ENCODE results near the gene LPO. TPM values are rescaled to one million over a fixed set of nuclear protein-coding genes. Genes with fewer than 3 reads are reported as not detected.

Gene LPO
- total and polyA plus RNA-seq, 2 donors from 2014 or later = not detected

GRCh38 chr17:58307468-58308172, 69.2 kb downstream of the LPO start:
- DNase-seq = peak in 1 of 5 donors; percentile 34
- Histone ChIP-seq H3K9me3 (ENCODE audit: control insufficient read depth in 2 of 3, insufficient read depth in 1 of 3, low read length in 3 of 3) (no peaks in the 10 kb centered on the region), H3K36me3 (ENCODE audit: control insufficient read depth in 2 of 3, insufficient read depth in 3 of 3, low read length in 3 of 3) (peaks cover 0 to 2% (median 0%) of the 10 kb centered on the region in 3 donors), H3K9ac (ENCODE audit: low read length in 3 of 3) (no peak overlapping the region), H3K27ac (ENCODE audit: low read depth in 2 of 2, low read length in 2 of 2) (no peak overlapping the region), H3K4me1 (ENCODE audit: control insufficient read depth in 2 of 3, insufficient read depth in 2 of 3, low read depth in 1 of 3, low read length in 3 of 3) (no peaks in the 10 kb centered on the region), H3K4me3 (ENCODE audit: low read length in 3 of 3) (no peak overlapping the region), H3K27me3 (ENCODE audit: control insufficient read depth, insufficient read depth, low read length) (no peaks in the 10 kb centered on the region)
- TF ChIP-seq CTCF (IDR thresholded peaks at IDR 0.05; ENCODE audit: borderline replicate concordance, extremely low read depth, insufficient read depth) = no peak
- intact Hi-C loops (cut with DNase I) = loop anchor here (10.0 kb wide), 1 partner anchor 137 kb away; no protein-coding TSS in a partner anchor
- no peak for FAIRE-seq

- intact Hi-C loops (cut with DNase I) = loop anchor here (10.0 kb wide), 1 partner anchor 136 kb away; no protein-coding TSS in a partner anchor
- H3K4me1 ChIP-seq (ENCODE audit: control insufficient read depth in 2 of 3, insufficient read depth in 2 of 3, low read depth in 1 of 3, low read length in 3 of 3) = no peaks in the 10 kb centered on the region
- H3K4me3 ChIP-seq (ENCODE audit: low read length in 3 of 3) = no peak overlapping the region
- DNase-seq (peak in 3 of 5 donors; percentile 16 to 72 (median 42)), FAIRE-seq (no peak)
- H3K36me3 ChIP-seq (ENCODE audit: control insufficient read depth in 2 of 3, insufficient read depth in 3 of 3, low read length in 3 of 3) = peaks cover 0 to 2% (median 0%) of the 10 kb centered on the region in 3 donors
- H3K27ac ChIP-seq (ENCODE audit: low read depth in 2 of 2, low read length in 2 of 2) = no peak overlapping the region
- no peaks in the 10 kb centered on the region for H3K9me3 ChIP-seq (ENCODE audit: control insufficient read depth in 2 of 3, insufficient read depth in 1 of 3, low read length in 3 of 3)
- no peak overlapping the region for H3K9ac ChIP-seq (ENCODE audit: low read length in 3 of 3)
- no peak for TF ChIP-seq CTCF (IDR thresholded peaks at IDR 0.05; ENCODE audit: borderline replicate concordance, extremely low read depth, insufficient read depth)
- H3K27me3 ChIP-seq (ENCODE audit: control insufficient read depth, insufficient read depth, low read length) = no peaks in the 10 kb centered on the region
Measured at GRCh38 chr17:58308173-58308984, 70.0 kb downstream of the LPO start.

GRCh38 chr17:58308985-58309917, 70.9 kb downstream of the LPO start:
- FAIRE-seq (no peak), DNase-seq (peak in 1 of 5 donors; percentile 24)
- H3K36me3 ChIP-seq (ENCODE audit: control insufficient read depth in 2 of 3, insufficient read depth in 3 of 3, low read length in 3 of 3) = no peaks in the 10 kb centered on the region
- no peaks in the 10 kb centered on the region for H3K4me1 ChIP-seq (ENCODE audit: control insufficient read depth in 2 of 3, insufficient read depth in 2 of 3, low read depth in 1 of 3, low read length in 3 of 3)
- no peak overlapping the region for H3K9ac ChIP-seq (ENCODE audit: low read length in 3 of 3)
- no peaks in the 10 kb centered on the region for H3K9me3 ChIP-seq (ENCODE audit: control insufficient read depth in 2 of 3, insufficient read depth in 1 of 3, low read length in 3 of 3)
- H3K4me3 ChIP-seq (ENCODE audit: low read length in 3 of 3) = no peak overlapping the region
- H3K27ac ChIP-seq (ENCODE audit: low read depth in 2 of 2, low read length in 2 of 2) = no peak overlapping the region
- TF ChIP-seq CTCF (IDR thresholded peaks at IDR 0.05; ENCODE audit: borderline replicate concordance, extremely low read depth, insufficient read depth) = no peak
- H3K27me3 ChIP-seq (ENCODE audit: control insufficient read depth, insufficient read depth, low read length) = no peaks in the 10 kb centered on the region
- intact Hi-C loops (cut with DNase I) = loop anchor here (10.0 kb wide), 1 partner anchor 136 kb away; no protein-coding TSS in a partner anchor

All from kidney (tissue), 14 donors.